Right atrium auricular region (tissue), 2 donors: ENCODE data around the gene RSPO4. TPM values are rescaled to one million over a fixed set of nuclear protein-coding genes. Genes with fewer than 3 reads are reported as not detected.

Source experiments
- DNase-seq: peaks from one replicate; pipeline ENCODE4 v3.0.0-alpha.2; 2019; ENCODE audit warnings: low spot score
- H3K27ac ChIP-seq, 2 donors: fragments of 200-600 bp; sonication (generic); 1 replicate in 1 of 2; 2 replicates in 1 of 2; pipeline ENCODE4 v1.5.1; 2016 to 2019
- H3K27me3 ChIP-seq, 2 donors: fragments of 200-600 bp; sonication (generic); one replicate each; pipeline versions ENCODE4 v1.5.1 to v1.6.0; 2017 to 2019
- H3K36me3 ChIP-seq: fragments of 200-600 bp; sonication (generic); one replicate; pipeline ENCODE4 v1.5.1; 2016
- H3K4me1 ChIP-seq, 2 donors: fragments of 200-600 bp; sonication (generic); one replicate each; pipeline versions ENCODE4 v1.5.1 to v1.6.0; 2017 to 2019
- H3K4me3 ChIP-seq, 2 donors: fragments of 200-600 bp; sonication (generic); 1 replicate in 1 of 2; 2 replicates in 1 of 2; pipeline ENCODE4 v1.5.1; 2017 to 2019; ENCODE audit warnings: mild to moderate bottlenecking in 1 of 2, moderate library complexity in 1 of 2
- H3K9me3 ChIP-seq, 2 donors: fragments of 200-600 bp; sonication (generic); one replicate each; pipeline ENCODE4 v1.5.1; 2019
- CTCF ChIP-seq, 2 donors: fragments of 200-600 bp; sonication (generic); IDR thresholded peaks; one replicate each; pipeline ENCODE4 v1.5.1; 2019; ENCODE audit warnings: antibody characterized with exemption in 2 of 2
- total RNA-seq, 2 donors: library from RNA; depleted of rRNA; stranded (reverse); fragments of >200 nt; gene quantifications; one replicate each; pipeline ENCODE4 v1.1.0, GENCODE V29; 2016

The RSPO4 gene
- total RNA-seq, 2 donors from 2014 or later: 0.15 to 0.20 TPM

DNA sequence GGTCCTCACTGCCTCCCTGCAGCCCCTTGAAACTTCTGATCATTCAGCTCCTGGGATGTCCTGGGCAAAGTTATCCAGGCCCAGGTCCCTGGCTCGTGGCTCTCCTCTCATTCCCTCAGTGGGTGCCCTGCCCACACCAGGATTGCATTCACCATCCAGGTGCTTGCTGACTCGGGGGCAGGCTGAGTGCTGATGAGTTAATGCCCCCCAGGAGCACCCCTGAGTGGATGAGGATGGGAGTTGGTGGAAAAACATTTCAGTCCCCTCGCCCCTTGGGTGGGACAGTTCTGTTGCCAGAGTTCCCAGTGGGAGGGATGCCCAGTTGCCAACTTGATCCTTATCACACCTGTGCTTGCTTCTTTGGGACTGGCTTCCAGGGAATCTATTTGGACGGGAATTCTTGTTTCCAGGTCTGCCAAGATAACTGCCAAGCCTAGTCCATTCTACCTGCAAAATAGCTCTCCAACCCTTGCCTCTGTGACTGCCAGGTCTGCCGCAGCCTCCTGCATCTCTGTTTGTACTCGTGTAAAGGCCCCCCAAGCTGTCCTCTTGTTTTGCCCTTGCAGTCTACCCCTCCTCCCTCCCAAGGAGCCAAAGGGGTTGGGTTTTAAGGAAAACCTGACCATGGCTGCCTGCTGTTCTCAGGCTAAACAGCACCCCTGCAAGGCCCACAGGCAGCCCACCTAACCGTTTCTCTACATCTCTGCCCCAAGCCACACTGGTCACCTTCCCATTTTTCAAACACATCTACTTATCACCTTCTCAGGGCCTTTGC is 11.6 kb upstream of the RSPO4 start:
- no peak for DNase-seq
- H3K27me3 ChIP-seq: no peaks in the 10 kb centered on the region
- no peak overlapping the region for H3K27ac ChIP-seq
- H3K9me3 ChIP-seq: no peaks in the 10 kb centered on the region
- H3K4me3 ChIP-seq: no peak overlapping the region
- TF ChIP-seq CTCF (IDR thresholded peaks at IDR 0.05): no peak
- H3K4me1 ChIP-seq: no peaks in the 10 kb centered on the region
- no peaks in the 10 kb centered on the region for H3K36me3 ChIP-seq

DNA sequence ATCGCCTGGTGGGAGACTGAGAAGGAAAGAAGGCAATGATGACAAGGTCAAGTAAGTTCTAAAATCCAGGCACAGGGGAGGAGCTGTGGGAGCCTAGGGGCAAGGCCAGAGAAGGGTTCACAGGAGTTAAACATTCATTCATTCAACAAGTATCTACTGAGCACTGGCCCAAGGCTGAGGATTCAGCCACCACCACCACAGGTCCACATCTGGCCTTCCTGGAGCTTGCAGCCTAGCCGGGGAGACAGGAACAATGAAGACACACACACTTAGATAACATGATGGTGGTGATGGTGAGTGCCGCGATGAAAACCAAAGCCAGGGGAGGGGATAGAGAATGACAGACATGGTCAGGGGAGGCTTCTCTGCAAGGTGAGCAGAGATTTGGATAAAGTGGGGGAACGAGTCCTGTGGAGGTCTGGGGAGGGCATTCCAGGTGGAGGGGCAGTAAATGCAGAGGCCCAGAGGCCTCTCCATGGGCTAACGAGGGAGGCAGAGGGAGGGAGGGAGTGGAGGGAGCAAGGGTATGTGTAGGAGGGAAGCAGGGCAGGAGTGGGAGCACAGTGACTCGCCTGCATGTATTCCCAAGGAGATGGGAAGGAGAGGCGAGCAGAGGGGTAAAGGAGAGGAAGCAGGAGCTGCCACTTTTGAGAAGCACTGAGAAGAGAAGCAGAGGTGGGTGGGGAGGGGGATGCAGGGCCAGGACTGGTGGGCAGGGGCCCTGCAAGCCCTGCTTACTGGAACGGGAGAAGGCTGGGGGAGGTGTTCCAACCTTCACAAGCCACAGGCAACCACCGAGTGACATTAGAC is 10.5 kb upstream of the RSPO4 start:
- Histone ChIP-seq H3K27me3 (no peaks in the 10 kb centered on the region), H3K9me3 (no peaks in the 10 kb centered on the region), H3K4me3 (no peak overlapping the region), H3K27ac (no peak overlapping the region), H3K36me3 (no peaks in the 10 kb centered on the region), H3K4me1 (no peaks in the 10 kb centered on the region)
- no peak for DNase-seq
- no peak for TF ChIP-seq CTCF (IDR thresholded peaks at IDR 0.05)

DNA sequence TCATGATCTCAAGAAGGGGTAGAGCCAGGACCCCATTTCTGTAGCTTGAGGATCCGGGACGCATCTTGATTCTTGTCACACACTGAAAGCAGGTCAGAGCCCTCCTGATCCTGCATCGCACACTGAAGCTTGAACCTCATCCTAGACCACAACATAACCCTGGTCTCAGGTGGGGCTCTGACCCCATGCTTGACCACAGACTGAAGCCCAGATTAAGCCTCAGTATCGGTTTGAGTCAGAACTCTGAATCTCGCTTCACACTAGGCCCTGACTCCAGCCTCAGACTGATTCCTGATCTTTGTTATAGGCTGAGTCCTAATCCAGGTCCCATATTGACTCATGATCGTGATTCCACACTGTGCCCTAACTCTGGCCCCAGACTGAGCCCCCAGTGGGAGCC is 8.5 kb upstream of the RSPO4 start:
- H3K4me1 ChIP-seq: no peaks in the 10 kb centered on the region
- no peaks in the 10 kb centered on the region for H3K36me3 ChIP-seq
- no peak overlapping the region for H3K4me3 ChIP-seq
- H3K27ac ChIP-seq: no peak overlapping the region
- no peaks in the 10 kb centered on the region for H3K27me3 ChIP-seq
- no peak for DNase-seq
- TF ChIP-seq CTCF (IDR thresholded peaks at IDR 0.05): no peak
- no peaks in the 10 kb centered on the region for H3K9me3 ChIP-seq

DNA sequence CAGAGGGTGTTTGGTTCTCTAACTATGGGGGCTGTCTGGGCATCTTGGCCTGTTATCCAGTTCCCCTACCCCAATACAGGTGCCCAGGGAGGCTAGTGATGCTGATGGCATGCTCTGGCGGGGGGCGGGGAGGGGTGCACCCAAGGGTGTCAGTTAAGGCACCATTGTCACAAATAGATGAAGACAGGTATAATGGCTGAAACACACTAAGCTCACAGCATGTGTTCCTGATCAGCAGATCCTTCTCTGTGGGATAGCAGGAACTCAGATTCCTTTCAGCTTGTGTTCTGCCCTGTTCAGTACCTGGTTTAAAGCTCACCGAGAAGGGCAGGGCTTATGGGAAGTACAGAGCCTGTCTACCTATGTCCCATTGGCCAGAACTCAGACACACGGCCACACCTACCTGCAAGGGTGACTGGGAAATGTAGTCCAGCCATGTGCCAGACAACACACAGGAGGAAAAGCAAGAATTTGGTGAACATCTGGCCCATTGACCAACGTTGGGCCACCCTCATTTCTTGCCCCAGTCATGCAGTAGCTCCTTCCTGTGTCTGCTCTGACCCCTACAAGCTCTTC is 3.4 kb upstream of the RSPO4 start:
- H3K4me1 ChIP-seq: peaks cover 0 to 2% of the 10 kb centered on the region in 2 donors
- H3K27ac ChIP-seq: no peak overlapping the region
- H3K36me3 ChIP-seq: no peaks in the 10 kb centered on the region
- H3K4me3 ChIP-seq: no peak overlapping the region
- no peak for TF ChIP-seq CTCF (IDR thresholded peaks at IDR 0.05)
- DNase-seq: no peak
- no peaks in the 10 kb centered on the region for H3K9me3 ChIP-seq
- peaks cover 6 to 10% of the 10 kb centered on the region in 2 donors for H3K27me3 ChIP-seq

GRCh38 chr20:1003920-1004697 is 2.0 kb upstream of the RSPO4 start:
- Histone ChIP-seq H3K36me3 (no peaks in the 10 kb centered on the region), H3K4me1 (peaks cover 0 to 2% of the 10 kb centered on the region in 2 donors), H3K9me3 (no peaks in the 10 kb centered on the region), H3K27ac (no peak overlapping the region), H3K4me3 (no peak overlapping the region), H3K27me3 (peaks cover 6 to 10% of the 10 kb centered on the region in 2 donors)
- no peak for DNase-seq
- TF ChIP-seq CTCF (IDR thresholded peaks at IDR 0.05): no peak
